Activated T-cell treated with anti-CD3 and anti-CD28 coated beads for 4 hours (primary cell): ENCODE data around the gene HPGDS.
"Not testable (repeated sequence)": the region's sequence is repeated elsewhere in the genome, so short reads cannot be mapped to it uniquely, and the experiment has no call there.

Experiments used
- DNase-seq: peaks from one replicate; pipeline ENCODE4 v3.0.0-alpha.2; 2020

HPGDS gene

DNA sequence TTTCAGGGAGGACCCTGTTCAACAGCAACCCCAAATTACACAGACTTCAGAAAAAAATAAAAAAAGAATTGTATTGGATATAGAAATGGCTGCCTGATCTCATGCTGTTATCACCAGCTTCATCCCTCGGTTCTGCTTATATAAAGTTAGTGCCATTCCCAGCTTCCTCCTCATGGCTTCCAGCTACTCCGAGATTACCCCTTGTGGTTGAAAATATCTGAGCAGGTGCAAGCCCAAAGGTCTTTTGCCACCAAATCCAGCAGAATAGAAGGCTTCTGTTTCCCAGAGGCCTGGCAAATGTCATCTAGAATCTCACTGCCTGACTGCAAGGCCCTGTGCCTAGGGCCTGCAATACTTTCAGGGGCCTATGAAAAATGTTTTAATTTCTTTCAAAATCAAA lies 13.8 kb upstream of the HPGDS start:
- no peak for DNase-seq

DNA sequence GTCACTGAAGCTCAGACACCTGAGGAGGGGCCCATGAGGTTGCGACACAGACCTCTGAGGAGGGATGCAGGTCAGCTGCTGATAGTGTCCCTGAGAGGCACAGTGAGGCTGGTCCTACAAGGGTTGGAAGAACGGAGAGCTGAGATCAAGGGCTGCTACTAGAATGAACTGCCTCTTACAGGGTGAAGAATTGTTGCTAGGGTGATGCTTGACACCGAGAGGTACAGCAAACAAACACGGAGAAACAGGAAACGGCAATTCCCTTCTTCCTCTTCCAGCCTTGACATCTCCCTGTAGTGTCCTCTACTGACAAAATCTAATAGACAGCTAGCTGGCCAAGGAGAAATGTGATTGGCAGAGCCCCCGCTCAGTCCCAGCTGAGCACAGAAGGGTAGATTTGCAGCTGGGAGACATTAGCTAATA lies 11.8 kb upstream of the HPGDS start:
- DNase-seq: no peak

DNA sequence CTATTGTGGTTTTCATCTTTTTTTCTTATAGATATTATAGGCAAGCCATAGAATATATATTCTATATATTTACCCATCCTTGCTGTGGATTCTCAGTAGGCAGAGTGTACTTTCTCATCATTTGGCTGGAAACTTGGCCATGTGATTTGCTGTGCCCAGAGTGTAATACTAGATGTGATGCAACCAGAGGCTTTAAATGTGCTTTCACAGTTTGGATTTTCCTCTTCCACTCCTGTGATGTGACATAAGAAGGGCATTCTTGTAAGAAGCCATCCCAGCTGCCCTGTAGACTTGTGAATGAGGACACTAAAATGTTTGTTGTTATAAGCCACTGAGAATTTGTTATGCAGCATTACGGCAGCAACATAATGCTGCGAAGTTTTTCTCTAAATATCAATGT lies 10.4 kb upstream of the HPGDS start:
- no peak for DNase-seq

- DNase-seq: no peak
Observed at GRCh38 chr4:94352163-94352562, 9.5 kb upstream of the HPGDS start.

DNA sequence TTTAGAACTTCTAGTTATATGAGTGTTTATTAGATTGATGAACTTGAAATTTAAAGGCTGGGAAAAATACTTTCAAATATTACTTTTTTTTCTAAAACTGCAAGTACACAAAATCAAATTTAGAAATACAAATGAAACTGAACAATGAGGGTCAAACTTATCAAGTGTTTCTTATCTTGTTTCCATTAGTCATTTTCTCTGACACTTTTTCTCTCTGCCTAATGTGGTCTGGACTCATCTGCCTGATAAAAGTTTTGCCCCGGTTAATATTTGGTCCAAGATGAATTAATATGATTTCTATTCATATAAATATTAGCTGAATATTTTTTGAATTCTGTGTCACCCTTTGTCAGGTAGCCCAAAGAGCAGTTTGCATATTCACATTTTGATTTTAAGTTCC lies 8.7 kb upstream of the HPGDS start:
- no peak for DNase-seq

DNA sequence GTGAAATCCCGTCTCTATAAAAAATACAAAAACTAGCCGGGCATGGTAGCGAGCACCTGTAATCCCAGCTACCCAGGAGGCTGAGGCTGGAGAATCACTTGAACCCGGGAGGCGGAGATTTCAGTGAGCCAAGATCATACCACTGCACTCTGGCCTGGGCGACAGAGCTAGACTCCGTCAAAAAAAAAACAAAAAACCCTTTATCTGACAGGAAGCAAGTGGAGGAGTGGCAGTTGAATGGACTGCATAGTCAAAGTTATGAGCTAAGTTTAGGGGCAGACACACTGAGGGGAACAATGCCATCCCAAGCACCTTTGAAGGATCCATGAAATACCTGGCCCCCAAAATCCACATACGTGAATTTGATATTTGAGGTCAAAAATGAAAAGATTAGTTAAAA lies 7.5 kb upstream of the HPGDS start:
- DNase-seq: no peak

DNA sequence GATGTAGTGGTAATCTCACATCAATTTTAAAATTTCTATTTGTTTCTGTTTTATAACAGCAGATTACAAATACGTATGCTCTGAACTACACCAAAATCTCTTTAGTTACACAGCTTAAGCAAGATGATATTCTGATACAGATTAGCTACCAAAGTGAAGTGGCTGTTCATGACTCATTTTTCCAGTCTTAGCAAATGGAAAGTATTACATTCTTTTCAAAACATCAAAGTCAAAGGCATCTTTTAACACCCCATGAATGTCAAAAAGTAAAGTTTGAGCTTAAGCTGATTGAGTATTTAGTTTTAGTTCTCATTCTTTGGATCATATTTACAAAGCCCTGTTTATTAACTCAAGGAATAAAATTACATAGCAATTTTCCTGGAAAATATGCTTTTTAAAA lies 6.6 kb upstream of the HPGDS start:
- no peak for DNase-seq

GRCh38 chr4:94348666-94349065 lies 6.0 kb upstream of the HPGDS start:
- no peak for DNase-seq

DNA sequence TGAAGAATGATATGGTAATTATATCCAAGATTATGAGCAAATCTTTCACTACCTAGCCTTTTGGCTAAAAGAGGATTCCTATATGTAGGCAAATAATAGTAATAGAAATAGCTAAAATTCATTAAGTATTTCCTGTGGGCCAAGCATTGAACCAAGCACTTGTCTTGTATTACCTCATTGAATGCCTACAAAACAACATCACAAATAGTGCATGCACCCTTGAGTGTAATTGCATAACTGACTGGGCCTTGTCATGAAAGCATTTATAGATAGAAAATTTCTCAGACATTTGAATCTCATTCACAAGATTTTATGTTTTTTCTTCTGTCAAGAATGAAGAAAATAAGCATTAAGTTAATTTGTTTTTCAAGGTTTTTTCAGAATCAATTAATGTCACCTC lies 3.9 kb upstream of the HPGDS start:
- DNase-seq: no peak

DNA sequence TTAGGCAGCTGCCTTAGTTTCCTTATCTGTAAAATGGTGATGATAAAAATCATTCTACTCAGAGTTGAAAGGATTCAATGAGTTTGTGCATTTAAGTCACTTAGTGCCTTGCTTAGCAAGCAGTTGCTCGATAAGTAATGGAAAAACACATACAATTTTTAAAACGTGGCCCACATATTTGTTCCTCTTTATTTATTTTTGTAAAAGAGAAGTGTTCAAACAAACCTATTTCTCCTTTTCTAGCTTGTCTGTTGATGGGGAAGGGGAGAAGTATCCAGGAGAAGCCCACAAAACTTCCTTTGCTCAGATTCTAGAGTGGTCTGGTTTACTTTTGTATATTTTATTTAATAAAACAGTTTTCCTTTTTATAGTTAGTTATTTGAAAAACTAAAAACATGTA lies 3.3 kb upstream of the HPGDS start:
- no peak for DNase-seq

DNA sequence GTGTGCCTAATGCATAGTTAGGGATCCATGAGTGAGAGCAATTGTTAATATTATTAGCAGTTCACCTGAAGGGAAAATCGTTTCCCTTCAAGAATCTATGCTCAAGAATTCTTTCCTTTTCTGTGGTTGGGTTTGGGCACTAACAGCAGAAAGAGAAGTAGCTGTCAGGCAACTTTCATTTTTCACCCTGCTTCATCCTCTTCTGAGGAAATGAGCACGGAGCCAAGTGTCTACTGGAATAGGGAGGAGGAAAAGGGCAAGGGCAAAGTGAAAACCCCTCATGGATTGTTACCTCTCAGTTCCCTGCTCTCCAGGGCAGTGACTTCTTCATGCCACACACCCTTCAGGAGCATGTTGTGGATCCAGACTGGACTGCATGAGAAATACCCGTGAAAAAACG lies 2.6 kb upstream of the HPGDS start:
- DNase-seq: no peak

- no peak for DNase-seq
Observed at GRCh38 chr4:94344457-94344856, 1.8 kb upstream of the HPGDS start.

- no peak for DNase-seq
Observed at GRCh38 chr4:94341481-94342370, 910 bp downstream of the HPGDS start.

- DNase-seq: no peak
Observed at GRCh38 chr4:94339779-94340178, 2.9 kb downstream of the HPGDS start.

GRCh38 chr4:94338681-94339351 lies 3.8 kb downstream of the HPGDS start:
- DNase-seq: no peak

DNA sequence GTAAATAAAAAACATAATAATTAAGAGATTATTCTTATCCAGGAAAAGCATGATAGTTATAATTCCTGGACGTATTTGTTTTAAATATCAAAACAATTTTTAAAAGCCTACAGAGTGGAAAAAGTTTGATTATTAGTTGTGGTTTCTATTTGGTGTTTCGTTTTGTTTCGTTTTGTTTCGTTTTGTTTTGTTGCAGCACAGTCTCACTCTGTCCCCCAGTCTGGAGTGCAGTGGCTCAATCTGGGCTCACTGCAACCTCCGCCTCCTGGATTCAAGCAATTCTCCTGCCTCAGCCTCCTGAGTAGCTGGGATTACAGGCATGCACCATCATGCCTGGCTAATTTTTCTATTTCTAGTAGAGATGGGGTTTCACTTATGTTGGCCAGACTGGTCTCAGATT lies 5.8 kb downstream of the HPGDS start:
- DNase-seq: not testable (repeated sequence)

- DNase-seq: no peak
Observed at GRCh38 chr4:94336303-94336702, 6.3 kb downstream of the HPGDS start.

DNA sequence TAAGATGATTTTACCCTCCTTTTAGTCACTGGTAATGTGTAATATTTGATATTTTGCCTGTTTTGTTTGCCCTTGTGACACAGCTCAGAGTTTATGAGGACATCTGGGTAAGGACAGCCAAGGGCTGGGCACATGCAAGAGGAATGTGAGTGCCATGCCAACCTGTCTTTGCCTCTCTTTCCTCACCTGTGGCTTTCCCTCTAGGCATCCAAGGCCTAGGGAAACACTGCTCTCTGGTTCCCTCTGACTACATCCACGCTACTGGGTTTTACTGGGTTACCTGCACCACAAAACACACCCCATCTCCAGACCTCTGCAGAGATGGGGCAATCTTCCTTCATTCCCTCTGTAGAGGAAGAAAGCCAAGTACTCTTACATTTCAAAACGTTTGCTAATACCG lies 7.7 kb downstream of the HPGDS start:
- DNase-seq: no peak

DNA sequence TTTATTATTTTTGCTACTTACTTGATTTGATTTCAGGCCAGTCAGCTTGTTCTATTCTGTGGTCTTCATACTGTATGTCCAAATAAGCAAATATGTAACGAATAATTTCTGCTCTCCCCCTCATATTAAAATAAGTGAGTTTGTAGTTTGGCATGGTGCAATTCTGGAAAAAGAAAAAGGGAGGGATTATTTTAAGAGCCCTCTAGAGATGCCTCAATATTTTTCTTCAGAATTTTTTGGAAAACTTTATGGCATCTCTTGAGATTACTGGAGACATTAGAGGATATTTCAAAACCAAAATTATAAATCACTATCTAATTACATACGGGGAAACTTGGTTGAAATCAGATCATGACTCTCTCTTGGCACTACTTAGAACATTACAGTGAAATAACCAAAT lies 8.2 kb downstream of the HPGDS start:
- no peak for DNase-seq

DNA sequence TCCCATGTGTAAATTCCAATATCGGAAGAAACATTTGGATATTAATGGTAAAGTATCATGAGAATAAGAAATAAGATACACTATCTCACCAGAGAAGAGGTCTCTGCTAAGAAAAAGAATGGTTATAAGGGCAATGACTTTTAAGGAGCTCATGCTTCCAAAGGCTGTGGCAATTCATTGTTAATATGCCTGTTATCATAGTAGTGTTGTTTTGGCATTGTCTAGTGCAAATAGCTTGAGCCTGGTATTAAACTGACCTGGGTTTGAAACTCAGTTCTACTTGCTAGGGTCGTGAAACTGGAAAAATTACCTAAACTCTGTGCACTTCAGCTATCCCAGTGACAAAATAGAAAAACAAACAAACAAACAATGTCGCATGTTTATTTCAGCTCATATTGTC lies 8.8 kb downstream of the HPGDS start:
- no peak for DNase-seq

GRCh38 chr4:94332983-94333590 lies 9.5 kb downstream of the HPGDS start:
- DNase-seq: no peak

DNA sequence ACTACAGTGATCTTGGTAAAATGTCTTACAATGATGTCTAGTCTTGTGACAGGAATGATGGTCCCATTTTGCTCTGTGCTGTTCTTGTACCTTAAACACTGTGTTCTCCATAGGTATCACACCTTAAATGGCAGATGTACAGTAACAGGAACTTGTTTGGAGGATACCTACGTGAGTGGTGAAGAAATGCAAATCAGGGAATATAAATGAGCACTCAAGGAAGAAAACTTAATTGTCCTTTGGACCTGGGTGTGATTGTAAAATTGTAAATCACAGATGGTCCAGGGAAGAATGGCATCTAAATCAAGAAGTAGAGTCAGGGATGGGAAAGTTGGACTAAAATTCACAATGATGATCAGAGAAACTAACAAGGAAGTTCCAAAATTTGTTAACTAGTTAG lies 12.7 kb downstream of the HPGDS start:
- DNase-seq: no peak

DNA sequence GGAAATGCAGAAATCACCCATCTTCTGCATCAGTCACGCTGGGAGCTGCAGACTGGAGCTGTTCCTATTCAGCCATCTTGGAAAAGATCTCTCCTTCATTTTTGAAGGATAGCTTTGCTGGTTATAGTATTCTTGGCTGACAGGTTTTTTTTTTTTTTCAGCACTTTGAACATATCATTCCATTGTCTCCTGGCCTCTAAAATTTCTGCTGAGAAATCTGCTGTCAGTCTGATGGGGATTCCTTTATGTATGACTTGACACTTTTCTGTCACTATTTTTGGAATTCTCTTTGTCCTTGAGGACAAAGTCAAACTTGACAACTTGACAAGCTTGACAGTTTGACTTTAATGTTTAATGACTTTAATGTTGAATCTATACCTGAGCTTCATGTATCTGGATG lies 16.8 kb downstream of the HPGDS start:
- DNase-seq: no peak

DNA sequence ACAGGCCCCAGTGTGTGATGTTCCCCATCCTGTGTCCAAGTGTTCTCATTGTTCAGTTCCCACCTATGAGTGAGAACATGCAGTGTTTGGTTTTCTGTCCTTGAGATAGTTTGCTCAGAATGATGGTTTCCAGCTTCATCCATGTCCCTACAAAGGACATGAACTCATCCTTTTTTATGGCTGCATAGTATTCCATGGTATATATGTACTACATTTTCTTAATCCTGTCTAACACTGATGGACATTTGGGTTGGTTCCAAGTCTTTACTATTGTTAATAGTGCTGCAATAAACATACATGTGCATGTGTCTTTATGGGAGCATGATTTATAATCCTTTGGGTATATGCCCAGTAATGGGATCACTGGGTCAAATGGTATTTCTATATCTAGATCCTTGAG lies 22.7 kb downstream of the HPGDS start:
- not testable (repeated sequence) for DNase-seq
